Measurements from ENCODE around the gene LILRB5.
"Not testable (repeated sequence)": the region's sequence is repeated elsewhere in the genome, so short reads cannot be mapped to it uniquely, and the experiment has no call there.

DNA sequence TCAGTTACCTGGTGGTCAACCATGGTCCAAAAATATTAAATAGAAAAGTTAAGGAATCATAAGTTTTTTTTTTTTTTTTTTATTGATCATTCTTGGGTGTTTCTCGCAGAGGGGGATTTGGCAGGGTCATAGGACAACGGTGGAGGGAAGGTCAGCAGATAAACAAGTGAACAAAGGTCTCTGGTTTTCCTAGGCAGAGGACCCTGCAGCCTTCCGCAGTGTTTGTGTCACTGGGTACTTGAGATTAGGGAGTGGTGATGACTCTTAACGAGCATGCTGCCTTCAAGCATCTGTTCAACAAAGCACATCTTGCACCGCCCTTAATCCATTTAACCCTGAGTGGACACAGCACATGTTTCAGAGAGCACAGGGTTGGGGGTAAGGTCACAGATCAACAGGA lies 42.9 kb downstream of the LILRB5 start:
- TF ChIP-seq, protein P1, sequence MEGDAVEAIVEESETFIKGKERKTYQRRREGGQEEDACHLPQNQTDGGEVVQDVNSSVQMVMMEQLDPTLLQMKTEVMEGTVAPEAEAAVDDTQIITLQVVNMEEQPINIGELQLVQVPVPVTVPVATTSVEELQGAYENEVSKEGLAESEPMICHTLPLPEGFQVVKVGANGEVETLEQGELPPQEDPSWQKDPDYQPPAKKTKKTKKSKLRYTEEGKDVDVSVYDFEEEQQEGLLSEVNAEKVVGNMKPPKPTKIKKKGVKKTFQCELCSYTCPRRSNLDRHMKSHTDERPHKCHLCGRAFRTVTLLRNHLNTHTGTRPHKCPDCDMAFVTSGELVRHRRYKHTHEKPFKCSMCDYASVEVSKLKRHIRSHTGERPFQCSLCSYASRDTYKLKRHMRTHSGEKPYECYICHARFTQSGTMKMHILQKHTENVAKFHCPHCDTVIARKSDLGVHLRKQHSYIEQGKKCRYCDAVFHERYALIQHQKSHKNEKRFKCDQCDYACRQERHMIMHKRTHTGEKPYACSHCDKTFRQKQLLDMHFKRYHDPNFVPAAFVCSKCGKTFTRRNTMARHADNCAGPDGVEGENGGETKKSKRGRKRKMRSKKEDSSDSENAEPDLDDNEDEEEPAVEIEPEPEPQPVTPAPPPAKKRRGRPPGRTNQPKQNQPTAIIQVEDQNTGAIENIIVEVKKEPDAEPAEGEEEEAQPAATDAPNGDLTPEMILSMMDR (IDR thresholded peaks at IDR 0.05): not testable (repeated sequence)
- TF ChIP-seq POLR2AphosphoS5 (IDR thresholded peaks at IDR 0.05; ENCODE audit: insufficient read depth in 1 of 2, low read depth in 1 of 2); POLR2A (IDR thresholded peaks at IDR 0.05): not testable (repeated sequence)
